GM23338 (cell line): Measurements from ENCODE around the gene SNX9. TPM values are rescaled to one million over a fixed set of nuclear protein-coding genes. Genes with fewer than 3 reads are reported as not detected.
A peak's percentile ranks its signal among the peaks of the same experiment; 100 is the strongest.

Source experiments
- ATAC-seq: fragments of 200-7000 bp; cut with Tn5 transposase; 3 replicates; pipeline ENCODE4 v1.9.1; 2020
- DNase-seq: peaks from one replicate; pipeline ENCODE4 v3.0.0-alpha.2; 2015; ENCODE audit warnings: low spot score
- H2AFZ ChIP-seq: fragments of 200-600 bp; sonication (generic); 2 replicates; pipeline ENCODE4 v1.8.0; 2016; ENCODE audit warnings: antibody characterized with exemption, mild to moderate bottlenecking, moderate library complexity
- H3F3A ChIP-seq: fragments of 200-600 bp; sonication (generic); replicated peaks from 2 replicates; pipeline ENCODE4 v1.8.0; 2017; ENCODE audit warnings: antibody characterized with exemption, mixed run types, low read depth
- H3K27ac ChIP-seq: fragments of 200-600 bp; sonication (generic); 2 replicates; pipeline ENCODE4 v1.6.1; 2016; ENCODE audit warnings: low read depth
- H3K27me3 ChIP-seq: fragments of 200-600 bp; sonication (generic); 2 replicates; pipeline ENCODE4 v1.8.0; 2016; ENCODE audit warnings: mild to moderate bottlenecking, mixed run types, moderate library complexity; ENCODE audit not compliant: insufficient read depth
- H3K36me3 ChIP-seq: fragments of 200-600 bp; sonication (generic); 2 replicates; pipeline ENCODE4 v1.8.0; 2016; ENCODE audit warnings: mild to moderate bottlenecking; ENCODE audit not compliant: insufficient read depth
- H3K4me1 ChIP-seq: fragments of 200-600 bp; sonication (generic); 2 replicates; pipeline ENCODE4 v1.8.0; 2016; ENCODE audit warnings: mild to moderate bottlenecking, moderate library complexity; ENCODE audit not compliant: insufficient read depth
- H3K4me2 ChIP-seq: fragments of 200-600 bp; sonication (generic); 2 replicates; pipeline ENCODE4 v1.7.1; 2017; ENCODE audit warnings: mixed run types
- H3K4me3 ChIP-seq: fragments of 200-600 bp; sonication (generic); 2 replicates; pipeline ENCODE4 v1.6.1; 2016; ENCODE audit warnings: mixed run types
- H3K79me2 ChIP-seq: fragments of 200-600 bp; sonication (generic); replicated peaks from 2 replicates; pipeline ENCODE4 v1.8.0; 2017; ENCODE audit warnings: mild to moderate bottlenecking; ENCODE audit not compliant: insufficient read depth
- H3K9me2 ChIP-seq: fragments of 200-600 bp; sonication (generic); 2 replicates; pipeline ENCODE4 v1.8.0; 2017; ENCODE audit not compliant: insufficient read depth
- H4K20me1 ChIP-seq: fragments of 200-600 bp; sonication (generic); replicated peaks from 2 replicates; pipeline ENCODE4 v1.8.0; 2017; ENCODE audit warnings: mild to moderate bottlenecking; ENCODE audit not compliant: insufficient read depth
- H3K27ac Mint-ChIP-seq: 2 replicates; pipeline ENCODE4 v1.8.0; 2020; ENCODE audit warnings: inconsistent platforms, mild to moderate bottlenecking, moderate library complexity, mixed read lengths
- H3K27me3 Mint-ChIP-seq: 3 replicates; pipeline ENCODE4 v1.8.0; 2022; ENCODE audit warnings: low read depth, mild to moderate bottlenecking, moderate library complexity, mixed read lengths, inconsistent platforms; ENCODE audit not compliant: insufficient read depth, poor library complexity
- H3K36me3 Mint-ChIP-seq: 3 replicates; pipeline ENCODE4 v1.8.0; 2021; ENCODE audit warnings: low read depth, mild to moderate bottlenecking, inconsistent platforms, moderate library complexity, mixed read lengths
- H3K4me1 Mint-ChIP-seq: 3 replicates; pipeline ENCODE4 v1.8.0; 2020; ENCODE audit warnings: mild to moderate bottlenecking, inconsistent platforms, mixed read lengths
- H3K4me3 Mint-ChIP-seq: 3 replicates; pipeline ENCODE4 v1.8.0; 2021; ENCODE audit warnings: moderate library complexity, mild to moderate bottlenecking, inconsistent platforms, mixed read lengths
- H3K9me3 Mint-ChIP-seq: 3 replicates; pipeline ENCODE4 v1.8.0; 2020; ENCODE audit warnings: moderate library complexity, mild to moderate bottlenecking, inconsistent platforms, mixed read lengths
- CREB1 ChIP-seq: fragments of 250-450 bp; sonication (Bioruptor Pico); IDR thresholded peaks from 2 replicates; pipeline ENCODE4 v1.5.0; 2020; ENCODE audit warnings: low read depth, mild to moderate bottlenecking, moderate library complexity
- EZH2 ChIP-seq: fragments of 200-600 bp; sonication (generic); IDR thresholded peaks from one replicate; pipeline ENCODE4 v1.8.0; 2017; ENCODE audit warnings: antibody characterized with exemption, mild to moderate bottlenecking, low read depth; ENCODE audit not compliant: unreplicated experiment
- EZH2phosphoT487 ChIP-seq: fragments of 200-600 bp; sonication (generic); IDR thresholded peaks from one replicate; pipeline ENCODE4 v1.8.1; 2018; ENCODE audit warnings: antibody characterized with exemption; ENCODE audit not compliant: unreplicated experiment
- JUNB ChIP-seq: IDR thresholded peaks from one replicate; pipeline ENCODE4 v1.6.1; 2016; ENCODE audit warnings: antibody characterized with exemption; ENCODE audit not compliant: unreplicated experiment
- NANOG ChIP-seq: IDR thresholded peaks from 2 replicates; pipeline ENCODE4 v1.6.1; 2016; ENCODE audit warnings: antibody characterized with exemption, borderline replicate concordance
- POLR2AphosphoS5 ChIP-seq: IDR thresholded peaks from 2 replicates; pipeline ENCODE4 v1.6.1; 2016; ENCODE audit warnings: antibody characterized with exemption, low read depth
- STAT1 ChIP-seq: IDR thresholded peaks from one replicate; pipeline ENCODE4 v1.6.1; 2016; ENCODE audit warnings: antibody characterized with exemption; ENCODE audit not compliant: unreplicated experiment
- ZNF114 ChIP-seq: fragments of 250-450 bp; sonication (Bioruptor Pico); IDR thresholded peaks from 2 replicates; pipeline ENCODE4 v1.5.0; 2020; ENCODE audit warnings: mild to moderate bottlenecking, moderate library complexity
- ZNF331 ChIP-seq: fragments of 250-450 bp; sonication (Bioruptor Pico); IDR thresholded peaks from 2 replicates; pipeline ENCODE4 v1.5.0; 2020; ENCODE audit warnings: low read depth, mild to moderate bottlenecking, moderate library complexity
- polyA plus RNA-seq: library from polyadenylated mRNA; unstranded; fragments of >200 nt; fragmentation: Nextera tagmentation; extraction: Ambion mirVana; gene quantifications from 2 replicates; pipeline ENCODE4 v1.2.1, GENCODE V29; 2016
- total RNA-seq: library from RNA; depleted of rRNA; stranded (reverse); fragments of >200 nt; shearing (Covaris generic); gene quantifications from 2 replicates; pipeline ENCODE4 v1.2.3, GENCODE V29; 2014
- TF ChIP-seq, protein P1 (sequence below): IDR thresholded peaks from one replicate; pipeline ENCODE4 v1.6.1; 2018; ENCODE audit warnings: antibody characterized with exemption; ENCODE audit not compliant: unreplicated experiment
- TF ChIP-seq, protein P2 (sequence below): IDR thresholded peaks from 2 replicates; pipeline ENCODE4 v1.6.1; 2016; ENCODE audit warnings: antibody characterized with exemption
- TF ChIP-seq, protein P3 (sequence below): fragments of 250-450 bp; sonication (Bioruptor Pico); IDR thresholded peaks from 2 replicates; pipeline ENCODE4 v1.5.0; 2020; ENCODE audit warnings: mild to moderate bottlenecking, moderate library complexity
- TF ChIP-seq, protein P4 (sequence below), 2 experiments: fragments of 200-600 bp in 1 of 2; sonication (generic) in 1 of 2; conservative IDR thresholded peaks; 2 replicates each; pipeline versions ENCODE4 v1.5.1 to v1.6.1; 2016 to 2017; ENCODE audit warnings: antibody characterized with exemption in 2 of 2, low read depth in 2 of 2, mild to moderate bottlenecking in 2 of 2, moderate library complexity in 1 of 2

SNX9 gene
- total and polyA plus RNA-seq, 2 experiments from 2014 or later, result 18.4 to 23.3 TPM

DNA sequence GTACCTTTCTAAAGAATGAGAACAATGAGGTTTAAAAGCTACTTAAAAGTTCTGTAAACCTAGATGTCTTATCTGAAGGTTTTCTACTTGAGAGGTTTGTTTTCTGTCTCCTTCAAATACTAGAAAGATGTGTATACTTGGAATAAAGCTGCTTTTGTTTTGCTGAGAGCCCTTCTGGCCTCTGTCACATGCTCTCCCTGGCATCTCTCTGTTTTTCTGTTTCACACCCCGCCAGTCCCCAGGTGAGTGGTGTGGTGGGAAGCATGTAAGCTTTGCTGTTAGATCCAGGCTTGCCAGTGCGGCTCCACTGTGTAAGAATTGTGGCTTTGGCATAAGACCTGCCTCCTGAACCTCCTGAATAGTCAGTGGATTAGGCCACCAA lies 56.8 kb downstream of the SNX9 start:
- Mint-ChIP-seq H3K4me1 (peaks cover 40% of the 10 kb centered on the region), H3K4me3 (no peak overlapping the region), H3K27me3 (peaks cover 6% of the 10 kb centered on the region), H3K27ac (peak overlapping the region; percentile 25; the same call in 1 of the 2 replicates), H3K36me3 (peaks cover 42% of the 10 kb centered on the region), H3K9me3 (no peaks in the 10 kb centered on the region)
- peaks cover 7% of the 10 kb centered on the region; the same call in 1 of the 2 replicates for H3K36me3 ChIP-seq
- no peak overlapping the region for H2AFZ ChIP-seq
- DNase-seq, result no peak
- peaks cover 3% of the 10 kb centered on the region; the same call in 1 of the 2 replicates for H3K9me2 ChIP-seq
- H3K27me3 ChIP-seq, result no peaks in the 10 kb centered on the region
- H3K27ac ChIP-seq, result no peak overlapping the region
- H3K4me3 ChIP-seq, result no peak overlapping the region
- TF ChIP-seq, protein P1, sequence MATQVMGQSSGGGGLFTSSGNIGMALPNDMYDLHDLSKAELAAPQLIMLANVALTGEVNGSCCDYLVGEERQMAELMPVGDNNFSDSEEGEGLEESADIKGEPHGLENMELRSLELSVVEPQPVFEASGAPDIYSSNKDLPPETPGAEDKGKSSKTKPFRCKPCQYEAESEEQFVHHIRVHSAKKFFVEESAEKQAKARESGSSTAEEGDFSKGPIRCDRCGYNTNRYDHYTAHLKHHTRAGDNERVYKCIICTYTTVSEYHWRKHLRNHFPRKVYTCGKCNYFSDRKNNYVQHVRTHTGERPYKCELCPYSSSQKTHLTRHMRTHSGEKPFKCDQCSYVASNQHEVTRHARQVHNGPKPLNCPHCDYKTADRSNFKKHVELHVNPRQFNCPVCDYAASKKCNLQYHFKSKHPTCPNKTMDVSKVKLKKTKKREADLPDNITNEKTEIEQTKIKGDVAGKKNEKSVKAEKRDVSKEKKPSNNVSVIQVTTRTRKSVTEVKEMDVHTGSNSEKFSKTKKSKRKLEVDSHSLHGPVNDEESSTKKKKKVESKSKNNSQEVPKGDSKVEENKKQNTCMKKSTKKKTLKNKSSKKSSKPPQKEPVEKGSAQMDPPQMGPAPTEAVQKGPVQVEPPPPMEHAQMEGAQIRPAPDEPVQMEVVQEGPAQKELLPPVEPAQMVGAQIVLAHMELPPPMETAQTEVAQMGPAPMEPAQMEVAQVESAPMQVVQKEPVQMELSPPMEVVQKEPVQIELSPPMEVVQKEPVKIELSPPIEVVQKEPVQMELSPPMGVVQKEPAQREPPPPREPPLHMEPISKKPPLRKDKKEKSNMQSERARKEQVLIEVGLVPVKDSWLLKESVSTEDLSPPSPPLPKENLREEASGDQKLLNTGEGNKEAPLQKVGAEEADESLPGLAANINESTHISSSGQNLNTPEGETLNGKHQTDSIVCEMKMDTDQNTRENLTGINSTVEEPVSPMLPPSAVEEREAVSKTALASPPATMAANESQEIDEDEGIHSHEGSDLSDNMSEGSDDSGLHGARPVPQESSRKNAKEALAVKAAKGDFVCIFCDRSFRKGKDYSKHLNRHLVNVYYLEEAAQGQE, result no peak
- TF ChIP-seq EZH2 (no peak), STAT1 (no peak), CREB1 (CRISPR knock-in tag) (no peak), POLR2AphosphoS5 (no peak), NANOG (no peak), JUNB (no peak), EZH2phosphoT487 (no peak), ZNF114 (no peak), ZNF331 (CRISPR knock-in tag) (no peak)
- TF ChIP-seq, protein P2, sequence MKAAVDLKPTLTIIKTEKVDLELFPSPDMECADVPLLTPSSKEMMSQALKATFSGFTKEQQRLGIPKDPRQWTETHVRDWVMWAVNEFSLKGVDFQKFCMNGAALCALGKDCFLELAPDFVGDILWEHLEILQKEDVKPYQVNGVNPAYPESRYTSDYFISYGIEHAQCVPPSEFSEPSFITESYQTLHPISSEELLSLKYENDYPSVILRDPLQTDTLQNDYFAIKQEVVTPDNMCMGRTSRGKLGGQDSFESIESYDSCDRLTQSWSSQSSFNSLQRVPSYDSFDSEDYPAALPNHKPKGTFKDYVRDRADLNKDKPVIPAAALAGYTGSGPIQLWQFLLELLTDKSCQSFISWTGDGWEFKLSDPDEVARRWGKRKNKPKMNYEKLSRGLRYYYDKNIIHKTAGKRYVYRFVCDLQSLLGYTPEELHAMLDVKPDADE, result no peak
- TF ChIP-seq, protein P3, sequence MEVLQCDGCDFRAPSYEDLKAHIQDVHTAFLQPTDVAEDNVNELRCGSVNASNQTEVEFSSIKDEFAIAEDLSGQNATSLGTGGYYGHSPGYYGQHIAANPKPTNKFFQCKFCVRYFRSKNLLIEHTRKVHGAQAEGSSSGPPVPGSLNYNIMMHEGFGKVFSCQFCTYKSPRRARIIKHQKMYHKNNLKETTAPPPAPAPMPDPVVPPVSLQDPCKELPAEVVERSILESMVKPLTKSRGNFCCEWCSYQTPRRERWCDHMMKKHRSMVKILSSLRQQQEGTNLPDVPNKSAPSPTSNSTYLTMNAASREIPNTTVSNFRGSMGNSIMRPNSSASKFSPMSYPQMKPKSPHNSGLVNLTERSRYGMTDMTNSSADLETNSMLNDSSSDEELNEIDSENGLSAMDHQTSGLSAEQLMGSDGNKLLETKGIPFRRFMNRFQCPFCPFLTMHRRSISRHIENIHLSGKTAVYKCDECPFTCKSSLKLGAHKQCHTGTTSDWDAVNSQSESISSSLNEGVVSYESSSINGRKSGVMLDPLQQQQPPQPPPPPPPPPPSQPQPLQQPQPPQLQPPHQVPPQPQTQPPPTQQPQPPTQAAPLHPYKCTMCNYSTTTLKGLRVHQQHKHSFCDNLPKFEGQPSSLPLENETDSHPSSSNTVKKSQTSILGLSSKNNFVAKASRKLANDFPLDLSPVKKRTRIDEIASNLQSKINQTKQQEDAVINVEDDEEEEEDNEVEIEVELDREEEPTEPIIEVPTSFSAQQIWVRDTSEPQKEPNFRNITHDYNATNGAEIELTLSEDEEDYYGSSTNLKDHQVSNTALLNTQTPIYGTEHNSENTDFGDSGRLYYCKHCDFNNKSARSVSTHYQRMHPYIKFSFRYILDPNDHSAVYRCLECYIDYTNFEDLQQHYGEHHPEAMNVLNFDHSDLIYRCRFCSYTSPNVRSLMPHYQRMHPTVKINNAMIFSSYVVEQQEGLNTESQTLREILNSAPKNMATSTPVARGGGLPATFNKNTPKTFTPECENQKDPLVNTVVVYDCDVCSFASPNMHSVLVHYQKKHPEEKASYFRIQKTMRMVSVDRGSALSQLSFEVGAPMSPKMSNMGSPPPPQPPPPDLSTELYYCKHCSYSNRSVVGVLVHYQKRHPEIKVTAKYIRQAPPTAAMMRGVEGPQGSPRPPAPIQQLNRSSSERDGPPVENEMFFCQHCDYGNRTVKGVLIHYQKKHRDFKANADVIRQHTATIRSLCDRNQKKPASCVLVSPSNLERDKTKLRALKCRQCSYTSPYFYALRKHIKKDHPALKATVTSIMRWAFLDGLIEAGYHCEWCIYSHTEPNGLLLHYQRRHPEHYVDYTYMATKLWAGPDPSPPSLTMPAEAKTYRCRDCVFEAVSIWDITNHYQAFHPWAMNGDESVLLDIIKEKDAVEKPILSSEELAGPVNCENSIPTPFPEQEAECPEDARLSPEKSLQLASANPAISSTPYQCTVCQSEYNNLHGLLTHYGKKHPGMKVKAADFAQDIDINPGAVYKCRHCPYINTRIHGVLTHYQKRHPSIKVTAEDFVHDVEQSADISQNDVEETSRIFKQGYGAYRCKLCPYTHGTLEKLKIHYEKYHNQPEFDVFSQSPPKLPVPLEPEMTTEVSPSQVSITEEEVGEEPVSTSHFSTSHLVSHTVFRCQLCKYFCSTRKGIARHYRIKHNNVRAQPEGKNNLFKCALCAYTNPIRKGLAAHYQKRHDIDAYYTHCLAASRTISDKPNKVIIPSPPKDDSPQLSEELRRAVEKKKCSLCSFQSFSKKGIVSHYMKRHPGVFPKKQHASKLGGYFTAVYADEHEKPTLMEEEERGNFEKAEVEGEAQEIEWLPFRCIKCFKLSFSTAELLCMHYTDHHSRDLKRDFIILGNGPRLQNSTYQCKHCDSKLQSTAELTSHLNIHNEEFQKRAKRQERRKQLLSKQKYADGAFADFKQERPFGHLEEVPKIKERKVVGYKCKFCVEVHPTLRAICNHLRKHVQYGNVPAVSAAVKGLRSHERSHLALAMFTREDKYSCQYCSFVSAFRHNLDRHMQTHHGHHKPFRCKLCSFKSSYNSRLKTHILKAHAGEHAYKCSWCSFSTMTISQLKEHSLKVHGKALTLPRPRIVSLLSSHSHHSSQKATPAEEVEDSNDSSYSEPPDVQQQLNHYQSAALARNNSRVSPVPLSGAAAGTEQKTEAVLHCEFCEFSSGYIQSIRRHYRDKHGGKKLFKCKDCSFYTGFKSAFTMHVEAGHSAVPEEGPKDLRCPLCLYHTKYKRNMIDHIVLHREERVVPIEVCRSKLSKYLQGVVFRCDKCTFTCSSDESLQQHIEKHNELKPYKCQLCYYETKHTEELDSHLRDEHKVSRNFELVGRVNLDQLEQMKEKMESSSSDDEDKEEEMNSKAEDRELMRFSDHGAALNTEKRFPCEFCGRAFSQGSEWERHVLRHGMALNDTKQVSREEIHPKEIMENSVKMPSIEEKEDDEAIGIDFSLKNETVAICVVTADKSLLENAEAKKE (CRISPR knock-in tag), result no peak
- TF ChIP-seq, protein P4, sequence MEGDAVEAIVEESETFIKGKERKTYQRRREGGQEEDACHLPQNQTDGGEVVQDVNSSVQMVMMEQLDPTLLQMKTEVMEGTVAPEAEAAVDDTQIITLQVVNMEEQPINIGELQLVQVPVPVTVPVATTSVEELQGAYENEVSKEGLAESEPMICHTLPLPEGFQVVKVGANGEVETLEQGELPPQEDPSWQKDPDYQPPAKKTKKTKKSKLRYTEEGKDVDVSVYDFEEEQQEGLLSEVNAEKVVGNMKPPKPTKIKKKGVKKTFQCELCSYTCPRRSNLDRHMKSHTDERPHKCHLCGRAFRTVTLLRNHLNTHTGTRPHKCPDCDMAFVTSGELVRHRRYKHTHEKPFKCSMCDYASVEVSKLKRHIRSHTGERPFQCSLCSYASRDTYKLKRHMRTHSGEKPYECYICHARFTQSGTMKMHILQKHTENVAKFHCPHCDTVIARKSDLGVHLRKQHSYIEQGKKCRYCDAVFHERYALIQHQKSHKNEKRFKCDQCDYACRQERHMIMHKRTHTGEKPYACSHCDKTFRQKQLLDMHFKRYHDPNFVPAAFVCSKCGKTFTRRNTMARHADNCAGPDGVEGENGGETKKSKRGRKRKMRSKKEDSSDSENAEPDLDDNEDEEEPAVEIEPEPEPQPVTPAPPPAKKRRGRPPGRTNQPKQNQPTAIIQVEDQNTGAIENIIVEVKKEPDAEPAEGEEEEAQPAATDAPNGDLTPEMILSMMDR (conservative IDR thresholded peaks at IDR 0.05; ENCODE audit: low read depth in 2 of 2), result no peak
- peak; percentile 81 for ATAC-seq
- H3K4me1 ChIP-seq, result peaks cover 25% of the 10 kb centered on the region
- H3K4me2 ChIP-seq, result peak overlapping the region; percentile 53
- H4K20me1 ChIP-seq, result no peaks in the 10 kb centered on the region
- no peaks in the 10 kb centered on the region for H3K79me2 ChIP-seq
- no peaks in the 10 kb centered on the region for H3F3A ChIP-seq
